HCT116 (cell line): ENCODE measurements around the gene UBTD2. TPM values are rescaled to one million over a fixed set of nuclear protein-coding genes. Genes with fewer than 3 reads are reported as not detected.

Experiments
- ATAC-seq: fragments of 200-7000 bp; cut with Tn5 transposase; 2 replicates; pipeline ENCODE4 v1.9.1; 2020; ENCODE audit warnings: mild to moderate bottlenecking, moderate library complexity
- BruUV-seq: library from RNA; stranded (reverse); fragments of 400-500 nt; replicated peaks from 2 replicates; lab custom pipeline; 2021; lab: Mats Ljungman, UMichigan
- CTCF ChIA-PET: fragments of 300-600 bp; sonication (Branson Sonifier 250); formaldehyde crosslinking; loops from one replicate; lab custom pipeline; 2021; ENCODE audit warnings: antibody characterized with exemption; lab: Charles Lee
- POLR2A ChIA-PET: fragments of 300-600, 350-600 bp; sonication (Branson Sonifier 250); formaldehyde crosslinking; loops from one replicate; lab custom pipeline; 2021; ENCODE audit warnings: antibody characterized with exemption; lab: Charles Lee
- RAD21 ChIA-PET, 2 experiments: fragments of 300-600 bp; sonication (Branson Sonifier 250); formaldehyde crosslinking; loops; one replicate each; lab custom pipeline; 2023; ENCODE audit warnings: low total read pairs in 2 of 2; ENCODE audit not compliant: uncharacterized antibody in 2 of 2, unreplicated experiment in 2 of 2, low non-redundant PET in 1 of 2; lab: Charles Lee
- DNase-seq: peaks from one replicate; pipeline ENCODE4 v3.0.0-alpha.2; 2010; ENCODE audit warnings: low read depth, low spot score
- H2AFZ ChIP-seq: fragments of 200-600 bp; shearing (Covaris generic), sonication (generic); 2 replicates; pipeline ENCODE4 v1.6.1; 2017; ENCODE audit warnings: low read depth, mixed run types, mixed read lengths, antibody characterized with exemption, low read length; ENCODE audit not compliant: poor library complexity, severe bottlenecking
- H3K27ac ChIP-seq: 2 replicates; pipeline ENCODE4 v1.5.1; 2012; ENCODE audit warnings: low read depth, low read length
- H3K27me3 ChIP-seq: fragments of 200-600 bp; sonication (generic); 2 replicates; pipeline ENCODE4 v1.6.1; 2016; ENCODE audit warnings: mixed run types, low read length, mixed read lengths; ENCODE audit not compliant: insufficient read depth
- H3K36me3 ChIP-seq, 2 experiments: fragments of 200-500 bp in 1 of 2; fragments of 200-600 bp in 1 of 2; sonication (Bioruptor generic) in 1 of 2; sonication (generic) in 1 of 2; 2 replicates each; pipeline versions ENCODE4 v1.5.1 to v1.6.1; 2014 to 2016; ENCODE audit warnings: low read length in 2 of 2, inconsistent platforms in 1 of 2, mixed read lengths in 1 of 2, mixed run types in 1 of 2; ENCODE audit not compliant: insufficient read depth in 2 of 2, control insufficient read depth in 1 of 2
- H3K4me1 ChIP-seq, 2 experiments: fragments of 200-600 bp in 1 of 2; sonication (generic) in 1 of 2; 2 replicates each; pipeline versions ENCODE4 v1.5.1 to v1.6.1; 2012 to 2017; ENCODE audit warnings: low read length in 2 of 2, inconsistent platforms in 1 of 2, mild to moderate bottlenecking in 1 of 2, mixed read lengths in 1 of 2, mixed run types in 1 of 2, moderate library complexity in 1 of 2; ENCODE audit not compliant: insufficient read depth in 2 of 2, control insufficient read depth in 1 of 2
- H3K4me2 ChIP-seq: fragments of 200-600 bp; sonication (generic); 2 replicates; pipeline ENCODE4 v1.6.1; 2017; ENCODE audit warnings: mixed run types, low read length, mixed read lengths
- H3K4me3 ChIP-seq, 2 experiments: fragments of 200-600 bp in 1 of 2; sonication (generic) in 1 of 2; replicated peaks in 1 of 2; 2 replicates each; pipeline ENCODE4 v1.5.1; 2011 to 2016; ENCODE audit warnings: low read length in 2 of 2, control low read depth in 1 of 2, low read depth in 1 of 2, mild to moderate bottlenecking in 1 of 2, mixed read lengths in 1 of 2, mixed run types in 1 of 2
- H3K79me2 ChIP-seq: fragments of 200-600 bp; sonication (generic); 2 replicates; pipeline ENCODE4 v1.6.1; 2017; ENCODE audit warnings: mild to moderate bottlenecking, mixed run types, low read length, moderate library complexity, mixed read lengths; ENCODE audit not compliant: insufficient read depth
- H3K9ac ChIP-seq: fragments of 200-600 bp; sonication (generic); 2 replicates; pipeline ENCODE4 v1.6.1; 2016; ENCODE audit warnings: low read length, mixed read lengths
- H3K9me2 ChIP-seq: fragments of 200-600 bp; sonication (generic), shearing (Covaris generic); 2 replicates; pipeline ENCODE4 v1.6.1; 2017; ENCODE audit warnings: mixed run types, mild to moderate bottlenecking, moderate library complexity; ENCODE audit not compliant: insufficient read depth
- H3K9me3 ChIP-seq, 2 experiments: fragments of 200-500 bp in 1 of 2; fragments of 200-600 bp in 1 of 2; sonication (Bioruptor generic) in 1 of 2; sonication (generic) in 1 of 2; 2 replicates each; pipeline ENCODE4 v1.6.1; 2014 to 2017; ENCODE audit warnings: low read length in 2 of 2, mixed read lengths in 2 of 2, inconsistent platforms in 1 of 2, low read depth in 1 of 2, mild to moderate bottlenecking in 1 of 2, mixed run types in 1 of 2, moderate library complexity in 1 of 2; ENCODE audit not compliant: control insufficient read depth in 1 of 2, insufficient read depth in 1 of 2
- H4K20me1 ChIP-seq: fragments of 200-600 bp; sonication (generic), shearing (Covaris generic); 2 replicates; pipeline ENCODE4 v1.6.1; 2017; ENCODE audit warnings: mixed run types, mild to moderate bottlenecking, moderate library complexity; ENCODE audit not compliant: insufficient read depth
- CBX3 ChIP-seq: IDR thresholded peaks from 2 replicates; pipeline ENCODE4 v1.6.1; 2012; ENCODE audit warnings: low read depth
- ELF1 ChIP-seq: IDR thresholded peaks from 2 replicates; pipeline ENCODE4 v1.6.1; 2012; ENCODE audit warnings: low read depth, borderline replicate concordance
- EZH2 ChIP-seq: fragments of 200-600 bp; sonication (generic); IDR thresholded peaks from 2 replicates; pipeline ENCODE4 v1.6.1; 2017; ENCODE audit warnings: antibody characterized with exemption, mixed run types
- EZH2phosphoT487 ChIP-seq: fragments of 200-600 bp; IDR thresholded peaks from 2 replicates; pipeline ENCODE4 v1.6.1; 2018; ENCODE audit warnings: antibody characterized with exemption, borderline replicate concordance
- FOSL1 ChIP-seq: IDR thresholded peaks from 2 replicates; pipeline ENCODE4 v1.6.1; 2012; ENCODE audit warnings: low read depth
- JUND ChIP-seq: IDR thresholded peaks from 2 replicates; pipeline ENCODE4 v1.6.1; 2012
- POLR2A ChIP-seq: IDR thresholded peaks from 2 replicates; pipeline ENCODE4 v1.7.0; 2011; ENCODE audit warnings: borderline replicate concordance; ENCODE audit not compliant: insufficient read depth, insufficient read length; ENCODE audit errors: extremely low read depth
- SIN3A ChIP-seq: IDR thresholded peaks from 2 replicates; pipeline ENCODE4 v1.6.1; 2012; ENCODE audit warnings: low read depth
- SP1 ChIP-seq: IDR thresholded peaks from 2 replicates; pipeline ENCODE4 v1.6.1; 2012; ENCODE audit warnings: low read depth
- SRF ChIP-seq: IDR thresholded peaks from 2 replicates; pipeline ENCODE4 v1.6.1; 2012; ENCODE audit warnings: low read depth
- TCF7L2 ChIP-seq: IDR thresholded peaks from 2 replicates; pipeline ENCODE4 v1.7.0; 2011; ENCODE audit warnings: borderline replicate concordance, inconsistent platforms; ENCODE audit not compliant: insufficient read depth, insufficient read length; ENCODE audit errors: extremely low read depth
- YY1 ChIP-seq: IDR thresholded peaks from 2 replicates; pipeline ENCODE4 v1.6.1; 2011; ENCODE audit warnings: low read length, low read depth, moderate library complexity, mild to moderate bottlenecking; ENCODE audit not compliant: insufficient replicate concordance; ENCODE audit errors: extremely low read depth
- ZFX ChIP-seq: fragments of 450-650 bp; IDR thresholded peaks from 2 replicates; pipeline ENCODE4 v1.6.1; 2017
- intact Hi-C: fragments of 100-400 bp; cut with micrococcal nuclease; formaldehyde crosslinking; loops from 2 replicates; pipeline ENCODE4 v1.10.0; 2022
- total RNA-seq: library from RNA; stranded (reverse); gene quantifications from one replicate; pipeline ENCODE4 v1.2.1, GENCODE V29; 2021; ENCODE audit not compliant: unreplicated experiment
- TF ChIP-seq, protein P1 (sequence below), 3 experiments: fragments of 200-600 bp in 1 of 3; sonication (generic) in 1 of 3; IDR thresholded peaks in 2 of 3; conservative IDR thresholded peaks in 1 of 3; 2 replicates each; pipeline ENCODE4 v1.5.1; 2012 to 2017; ENCODE audit warnings: low read depth in 2 of 3, low read length in 2 of 3, antibody characterized with exemption in 1 of 3, borderline replicate concordance in 1 of 3, control low read depth in 1 of 3, mild to moderate bottlenecking in 1 of 3, mixed read lengths in 1 of 3, mixed run types in 1 of 3, moderate library complexity in 1 of 3; ENCODE audit not compliant: insufficient read depth in 1 of 3
- TF ChIP-seq, protein P2 (sequence below): IDR thresholded peaks from 2 replicates; pipeline ENCODE4 v1.6.1; 2012; ENCODE audit warnings: low read depth

UBTD2 gene
- total RNA-seq, 1 experiment from 2014 or later: 15.9 TPM

DNA sequence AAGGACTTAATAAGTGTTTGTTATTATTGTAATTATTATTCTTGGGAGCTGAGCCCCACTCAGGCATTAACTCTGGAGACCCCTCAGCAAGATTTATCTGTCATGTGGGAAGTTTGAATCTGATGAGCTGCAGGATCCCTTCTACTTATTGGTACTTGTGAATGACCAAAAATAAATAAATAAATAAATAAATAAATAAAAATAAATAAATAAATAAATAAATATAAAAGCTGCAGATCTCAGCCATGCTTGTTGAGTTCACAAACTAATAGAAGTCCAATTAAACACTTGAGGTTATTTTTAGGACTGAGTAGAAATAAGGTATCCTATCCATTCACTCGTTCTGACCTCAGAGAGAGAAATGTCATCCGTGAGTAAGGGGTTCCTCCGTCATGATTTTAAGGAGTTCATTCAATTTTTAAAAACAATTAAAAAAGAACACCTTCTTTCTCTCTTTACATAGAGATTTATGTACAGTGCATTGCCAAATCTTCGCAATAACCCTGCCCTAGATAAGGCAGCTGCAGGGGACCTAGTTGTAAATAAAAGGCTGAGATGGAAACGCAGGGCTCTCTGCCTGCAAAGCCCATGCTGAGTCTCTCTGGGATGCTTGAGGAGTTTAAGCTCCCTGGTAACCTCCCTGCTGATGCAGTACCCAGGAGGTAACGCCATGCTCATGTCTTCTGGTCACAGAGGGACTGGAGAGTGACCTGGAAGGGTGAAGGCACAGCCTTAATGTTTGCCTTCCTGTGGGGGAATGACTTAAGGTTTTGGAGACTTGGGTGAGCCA is 88.4 kb downstream of the UBTD2 start:
- Histone ChIP-seq H3K9me3 (no peaks in the 10 kb centered on the region), H3K4me1 (no peaks in the 10 kb centered on the region; a peak in 1 of 4 replicates), H3K27me3 (no peaks in the 10 kb centered on the region), H2AFZ (no peak overlapping the region), H4K20me1 (no peaks in the 10 kb centered on the region), H3K27ac (no peak overlapping the region), H3K79me2 (no peaks in the 10 kb centered on the region), H3K4me2 (no peak overlapping the region)
- CTCF ChIA-PET: no interaction called here
- no peak for DNase-seq
- POLR2A ChIA-PET: no interaction called here
- BruUV-seq: no TSS peak
- TF ChIP-seq SP1: no peak
- TF ChIP-seq, protein P1, sequence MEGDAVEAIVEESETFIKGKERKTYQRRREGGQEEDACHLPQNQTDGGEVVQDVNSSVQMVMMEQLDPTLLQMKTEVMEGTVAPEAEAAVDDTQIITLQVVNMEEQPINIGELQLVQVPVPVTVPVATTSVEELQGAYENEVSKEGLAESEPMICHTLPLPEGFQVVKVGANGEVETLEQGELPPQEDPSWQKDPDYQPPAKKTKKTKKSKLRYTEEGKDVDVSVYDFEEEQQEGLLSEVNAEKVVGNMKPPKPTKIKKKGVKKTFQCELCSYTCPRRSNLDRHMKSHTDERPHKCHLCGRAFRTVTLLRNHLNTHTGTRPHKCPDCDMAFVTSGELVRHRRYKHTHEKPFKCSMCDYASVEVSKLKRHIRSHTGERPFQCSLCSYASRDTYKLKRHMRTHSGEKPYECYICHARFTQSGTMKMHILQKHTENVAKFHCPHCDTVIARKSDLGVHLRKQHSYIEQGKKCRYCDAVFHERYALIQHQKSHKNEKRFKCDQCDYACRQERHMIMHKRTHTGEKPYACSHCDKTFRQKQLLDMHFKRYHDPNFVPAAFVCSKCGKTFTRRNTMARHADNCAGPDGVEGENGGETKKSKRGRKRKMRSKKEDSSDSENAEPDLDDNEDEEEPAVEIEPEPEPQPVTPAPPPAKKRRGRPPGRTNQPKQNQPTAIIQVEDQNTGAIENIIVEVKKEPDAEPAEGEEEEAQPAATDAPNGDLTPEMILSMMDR (IDR thresholded peaks at IDR 0.05 in 2 of 3, conservative IDR thresholded peaks at IDR 0.05 in 1 of 3; ENCODE audit: borderline replicate concordance in 1 of 3, insufficient read depth in 1 of 3, low read depth in 2 of 3, low read length in 2 of 3): no peak
- TF ChIP-seq JUND: no peak
- no peak for TF ChIP-seq ZFX
- no peak for TF ChIP-seq SIN3A
- TF ChIP-seq POLR2A: no peak
- no peak for TF ChIP-seq ELF1
- TF ChIP-seq CBX3: no peak
- TF ChIP-seq EZH2: no peak
- no peak for TF ChIP-seq YY1
- no peak for TF ChIP-seq TCF7L2
- TF ChIP-seq, protein P2, sequence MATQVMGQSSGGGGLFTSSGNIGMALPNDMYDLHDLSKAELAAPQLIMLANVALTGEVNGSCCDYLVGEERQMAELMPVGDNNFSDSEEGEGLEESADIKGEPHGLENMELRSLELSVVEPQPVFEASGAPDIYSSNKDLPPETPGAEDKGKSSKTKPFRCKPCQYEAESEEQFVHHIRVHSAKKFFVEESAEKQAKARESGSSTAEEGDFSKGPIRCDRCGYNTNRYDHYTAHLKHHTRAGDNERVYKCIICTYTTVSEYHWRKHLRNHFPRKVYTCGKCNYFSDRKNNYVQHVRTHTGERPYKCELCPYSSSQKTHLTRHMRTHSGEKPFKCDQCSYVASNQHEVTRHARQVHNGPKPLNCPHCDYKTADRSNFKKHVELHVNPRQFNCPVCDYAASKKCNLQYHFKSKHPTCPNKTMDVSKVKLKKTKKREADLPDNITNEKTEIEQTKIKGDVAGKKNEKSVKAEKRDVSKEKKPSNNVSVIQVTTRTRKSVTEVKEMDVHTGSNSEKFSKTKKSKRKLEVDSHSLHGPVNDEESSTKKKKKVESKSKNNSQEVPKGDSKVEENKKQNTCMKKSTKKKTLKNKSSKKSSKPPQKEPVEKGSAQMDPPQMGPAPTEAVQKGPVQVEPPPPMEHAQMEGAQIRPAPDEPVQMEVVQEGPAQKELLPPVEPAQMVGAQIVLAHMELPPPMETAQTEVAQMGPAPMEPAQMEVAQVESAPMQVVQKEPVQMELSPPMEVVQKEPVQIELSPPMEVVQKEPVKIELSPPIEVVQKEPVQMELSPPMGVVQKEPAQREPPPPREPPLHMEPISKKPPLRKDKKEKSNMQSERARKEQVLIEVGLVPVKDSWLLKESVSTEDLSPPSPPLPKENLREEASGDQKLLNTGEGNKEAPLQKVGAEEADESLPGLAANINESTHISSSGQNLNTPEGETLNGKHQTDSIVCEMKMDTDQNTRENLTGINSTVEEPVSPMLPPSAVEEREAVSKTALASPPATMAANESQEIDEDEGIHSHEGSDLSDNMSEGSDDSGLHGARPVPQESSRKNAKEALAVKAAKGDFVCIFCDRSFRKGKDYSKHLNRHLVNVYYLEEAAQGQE: no peak
- no peak for TF ChIP-seq SRF
- TF ChIP-seq EZH2phosphoT487: no peak
- no peak for TF ChIP-seq FOSL1
- TF ChIP-seq, all 23 proteins: peak for 0
- intact Hi-C loops: no loop called here
- Histone ChIP-seq H3K36me3 (no peaks in the 10 kb centered on the region), H3K9ac (no peak overlapping the region), H3K4me3 (no peak overlapping the region), H3K9me2 (no peaks in the 10 kb centered on the region)
- ATAC-seq: no peak
- RAD21 ChIA-PET: interaction anchor here in 1 of 2 experiments (0.6 kb wide), 1 partner anchor 21 kb away, joined by 3 read pairs; no protein-coding TSS in a partner anchor
